Sigmoid colon (tissue), 7 donors: ENCODE measurements around the gene CFAP161. TPM values are rescaled to one million over a fixed set of nuclear protein-coding genes. Genes with fewer than 3 reads are reported as not detected.

Experiments
- DNase-seq: peaks from one replicate; pipeline ENCODE4 v3.0.0-alpha.2; 2019
- H3K27ac ChIP-seq, 4 donors: fragments of 200-600 bp; sonication (generic); one replicate each; pipeline ENCODE4 v1.5.1; 2016 to 2019; ENCODE audit warnings: mild to moderate bottlenecking in 1 of 4
- H3K27me3 ChIP-seq, 3 donors: fragments of 200-600 bp; sonication (generic); one replicate each; pipeline ENCODE4 v1.5.1; 2019; ENCODE audit warnings: mild to moderate bottlenecking in 1 of 3
- H3K36me3 ChIP-seq, 4 donors: fragments of 200-600 bp; sonication (generic); one replicate each; pipeline ENCODE4 v1.5.1; 2016 to 2019
- H3K4me1 ChIP-seq, 4 donors: fragments of 200-600 bp; sonication (generic); one replicate each; pipeline ENCODE4 v1.5.1; 2017 to 2019
- H3K4me3 ChIP-seq, 4 donors: fragments of 200-600 bp; sonication (generic); one replicate each; pipeline ENCODE4 v1.5.1; 2017 to 2019; ENCODE audit warnings: mild to moderate bottlenecking in 2 of 4, moderate library complexity in 1 of 4
- H3K9me3 ChIP-seq, 4 donors: fragments of 200-600 bp in 3 of 4; sonication (generic) in 3 of 4; one replicate each; pipeline versions ENCODE4 v1.5.1 to v1.6.1; 2013 to 2019
- EP300 ChIP-seq, 4 donors: sonication (generic); formaldehyde crosslinking; IDR thresholded peaks; one replicate each; pipeline ENCODE4 v1.6.1; 2017; ENCODE audit warnings: antibody characterized with exemption in 4 of 4
- POLR2A ChIP-seq, 2 donors: fragments of 450-650 bp; IDR thresholded peaks; one replicate each; pipeline ENCODE4 v1.6.1; 2016; ENCODE audit warnings: antibody characterized with exemption in 2 of 2, mild to moderate bottlenecking in 2 of 2, moderate library complexity in 2 of 2
- POLR2AphosphoS5 ChIP-seq, 4 donors: sonication (generic); formaldehyde crosslinking; IDR thresholded peaks; one replicate each; pipeline ENCODE4 v1.6.1; 2017; ENCODE audit warnings: antibody characterized with exemption in 4 of 4
- WGBS, 2 donors: extraction: QIAGEN DNeasy Blood & Tissue Kit; methylation state at CpG; one replicate each; pipeline ENCODE4 v1.1.7; 2013; 5-methylcytosine and 5-hydroxymethylcytosine counted together
- intact Hi-C: fragments of 100-400 bp; cut with DNase I; formaldehyde crosslinking; loops from one replicate; pipeline ENCODE4 v1.15.1; 2023
- polyA plus RNA-seq, 3 donors: library from polyadenylated mRNA; stranded (reverse); fragments of 200-250 nt; gene quantifications; one replicate each; pipeline ENCODE4 v1.2.3, GENCODE V29; 2013
- total RNA-seq, 4 donors: library from RNA; depleted of rRNA; stranded (reverse); fragments of >200 nt; gene quantifications; one replicate each; pipeline ENCODE4 v1.1.0, GENCODE V29; 2016
- TF ChIP-seq, protein P1 (sequence below), 4 experiments: fragments of 450-650 bp in 3 of 4; fragments of 200-600 bp in 1 of 4; IDR thresholded peaks; one replicate each; pipeline ENCODE4 v1.5.1; 2016 to 2019; ENCODE audit warnings: antibody characterized with exemption in 4 of 4, mild to moderate bottlenecking in 3 of 4, moderate library complexity in 2 of 4
- donor health status: healthy with polysubstance abuse.
- donor health status: Bipolar disorder and iron deficiency.
- donor health status: healthy.

The CFAP161 gene
- total and polyA plus RNA-seq, 7 donors, result 2.1 TPM; not detected in 6

DNA sequence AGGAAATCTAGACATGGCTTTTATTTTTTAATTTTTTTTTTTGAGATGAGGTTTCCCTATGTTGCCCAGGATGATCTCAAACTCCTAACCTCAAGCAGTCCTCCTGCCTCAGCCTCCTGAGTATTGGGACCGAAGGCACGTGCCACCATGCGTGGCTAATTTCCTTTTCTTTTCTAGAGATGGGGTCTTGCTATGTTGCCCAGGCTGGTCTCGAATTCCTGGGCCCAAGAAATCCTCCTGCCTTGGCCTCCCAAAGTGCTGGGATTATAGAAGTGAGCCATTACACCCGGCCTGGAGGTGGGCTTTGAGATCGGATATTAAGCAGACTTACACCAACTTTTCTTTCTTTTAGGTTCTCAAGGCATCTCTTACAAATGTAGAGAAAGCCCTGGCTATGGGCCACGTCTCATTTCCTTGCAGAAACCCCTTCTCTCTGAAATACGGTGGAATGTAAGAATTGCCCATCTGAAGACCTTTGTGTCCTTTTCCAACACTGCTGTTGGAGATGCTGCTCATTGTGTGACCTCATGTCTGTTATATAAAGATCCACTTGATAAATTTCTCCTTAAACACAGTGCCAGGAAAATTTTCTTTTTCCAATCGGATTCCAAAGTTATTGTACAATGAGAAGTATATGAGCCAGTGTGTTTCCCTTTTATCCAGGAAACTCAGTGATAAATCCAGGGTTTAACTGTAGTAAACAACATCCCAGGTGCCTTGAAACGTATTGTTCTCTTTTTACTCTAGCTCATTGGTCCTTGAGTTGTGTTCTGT, 36.8 kb upstream of the CFAP161 start:
- WGBS, 2 donors, result 67 to 80% methylated on average over 10 of the region's 10 CpGs
- H3K36me3 ChIP-seq, result no peaks in the 10 kb centered on the region
- no peak overlapping the region for H3K27ac ChIP-seq
- TF ChIP-seq POLR2A (IDR thresholded peaks at IDR 0.05) (no peak), EP300 (IDR thresholded peaks at IDR 0.05) (no peak), POLR2AphosphoS5 (IDR thresholded peaks at IDR 0.05) (no peak)
- TF ChIP-seq, protein P1, sequence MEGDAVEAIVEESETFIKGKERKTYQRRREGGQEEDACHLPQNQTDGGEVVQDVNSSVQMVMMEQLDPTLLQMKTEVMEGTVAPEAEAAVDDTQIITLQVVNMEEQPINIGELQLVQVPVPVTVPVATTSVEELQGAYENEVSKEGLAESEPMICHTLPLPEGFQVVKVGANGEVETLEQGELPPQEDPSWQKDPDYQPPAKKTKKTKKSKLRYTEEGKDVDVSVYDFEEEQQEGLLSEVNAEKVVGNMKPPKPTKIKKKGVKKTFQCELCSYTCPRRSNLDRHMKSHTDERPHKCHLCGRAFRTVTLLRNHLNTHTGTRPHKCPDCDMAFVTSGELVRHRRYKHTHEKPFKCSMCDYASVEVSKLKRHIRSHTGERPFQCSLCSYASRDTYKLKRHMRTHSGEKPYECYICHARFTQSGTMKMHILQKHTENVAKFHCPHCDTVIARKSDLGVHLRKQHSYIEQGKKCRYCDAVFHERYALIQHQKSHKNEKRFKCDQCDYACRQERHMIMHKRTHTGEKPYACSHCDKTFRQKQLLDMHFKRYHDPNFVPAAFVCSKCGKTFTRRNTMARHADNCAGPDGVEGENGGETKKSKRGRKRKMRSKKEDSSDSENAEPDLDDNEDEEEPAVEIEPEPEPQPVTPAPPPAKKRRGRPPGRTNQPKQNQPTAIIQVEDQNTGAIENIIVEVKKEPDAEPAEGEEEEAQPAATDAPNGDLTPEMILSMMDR (IDR thresholded peaks at IDR 0.05), result no peak
- no peaks in the 10 kb centered on the region for H3K9me3 ChIP-seq
- no peak overlapping the region for H3K4me3 ChIP-seq
- H3K27me3 ChIP-seq, result no peaks in the 10 kb centered on the region
- DNase-seq, result no peak
- H3K4me1 ChIP-seq, result peaks cover 0 to 7% (median 5%) of the 10 kb centered on the region in 4 donors
- intact Hi-C loops, result no loop called here

DNA sequence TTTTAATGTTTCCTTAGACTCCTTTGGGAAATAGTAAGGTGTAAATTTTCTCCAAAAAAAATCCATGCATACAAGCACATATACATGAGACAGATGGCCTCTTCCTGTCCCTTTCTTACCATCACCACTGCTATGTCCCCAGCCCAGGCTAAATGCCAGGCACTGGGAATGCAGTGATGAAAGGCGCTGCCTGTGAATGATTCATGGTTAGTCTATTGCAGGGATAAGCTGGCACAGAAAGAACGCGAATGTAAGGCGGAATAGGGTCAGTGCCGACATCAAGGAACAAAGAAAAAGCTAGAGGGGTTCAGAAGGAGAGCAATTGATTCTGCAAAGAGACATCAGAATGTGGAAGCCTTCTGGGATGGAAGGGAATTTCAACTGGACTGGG, 36.2 kb upstream of the CFAP161 start:
- TF ChIP-seq POLR2AphosphoS5 (IDR thresholded peaks at IDR 0.05), result no peak
- no peak for TF ChIP-seq EP300 (IDR thresholded peaks at IDR 0.05)
- TF ChIP-seq POLR2A (IDR thresholded peaks at IDR 0.05), result no peak
- TF ChIP-seq, protein P1 (IDR thresholded peaks at IDR 0.05), result no peak
- intact Hi-C loops, result no loop called here
- H3K9me3 ChIP-seq, result no peaks in the 10 kb centered on the region
- H3K36me3 ChIP-seq, result no peaks in the 10 kb centered on the region
- H3K4me3 ChIP-seq, result no peak overlapping the region
- H3K4me1 ChIP-seq, result peaks cover 0 to 1% (median 0%) of the 10 kb centered on the region in 4 donors
- WGBS, 2 donors, result 83 to 87% methylated on average over 5 of the region's 5 CpGs
- no peak for DNase-seq
- no peak overlapping the region for H3K27ac ChIP-seq
- H3K27me3 ChIP-seq, result no peaks in the 10 kb centered on the region

DNA sequence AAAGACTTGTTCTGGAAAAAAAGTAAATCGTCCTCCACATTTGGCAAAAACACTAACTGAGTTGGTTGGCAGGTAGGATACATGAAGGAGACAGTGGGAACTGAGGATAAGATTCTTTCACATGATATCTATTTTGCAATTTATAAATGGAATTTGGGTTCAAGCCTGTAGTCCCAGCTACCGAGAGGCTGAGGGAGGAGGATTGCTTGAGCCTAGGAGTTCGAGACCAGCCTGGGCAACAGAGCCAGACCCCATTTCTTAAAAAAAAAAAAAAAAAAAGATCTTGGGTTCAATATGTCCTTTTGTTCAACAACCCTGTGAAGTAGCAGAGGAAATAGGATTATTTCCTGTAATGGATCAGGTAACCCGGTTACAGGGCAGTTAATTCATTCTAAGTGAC, 35.7 kb upstream of the CFAP161 start:
- intact Hi-C loops, result no loop called here
- no peak for TF ChIP-seq POLR2AphosphoS5 (IDR thresholded peaks at IDR 0.05)
- TF ChIP-seq EP300 (IDR thresholded peaks at IDR 0.05), result no peak
- no peak for TF ChIP-seq POLR2A (IDR thresholded peaks at IDR 0.05)
- TF ChIP-seq, protein P1 (IDR thresholded peaks at IDR 0.05), result no peak
- WGBS, 2 donors, result 62 to 72% methylated on average over 4 of the region's 4 CpGs
- no peaks in the 10 kb centered on the region for H3K4me1 ChIP-seq
- no peak overlapping the region for H3K4me3 ChIP-seq
- H3K27ac ChIP-seq, result no peak overlapping the region
- H3K9me3 ChIP-seq, result no peaks in the 10 kb centered on the region
- no peaks in the 10 kb centered on the region for H3K36me3 ChIP-seq
- no peaks in the 10 kb centered on the region for H3K27me3 ChIP-seq
- no peak for DNase-seq

DNA sequence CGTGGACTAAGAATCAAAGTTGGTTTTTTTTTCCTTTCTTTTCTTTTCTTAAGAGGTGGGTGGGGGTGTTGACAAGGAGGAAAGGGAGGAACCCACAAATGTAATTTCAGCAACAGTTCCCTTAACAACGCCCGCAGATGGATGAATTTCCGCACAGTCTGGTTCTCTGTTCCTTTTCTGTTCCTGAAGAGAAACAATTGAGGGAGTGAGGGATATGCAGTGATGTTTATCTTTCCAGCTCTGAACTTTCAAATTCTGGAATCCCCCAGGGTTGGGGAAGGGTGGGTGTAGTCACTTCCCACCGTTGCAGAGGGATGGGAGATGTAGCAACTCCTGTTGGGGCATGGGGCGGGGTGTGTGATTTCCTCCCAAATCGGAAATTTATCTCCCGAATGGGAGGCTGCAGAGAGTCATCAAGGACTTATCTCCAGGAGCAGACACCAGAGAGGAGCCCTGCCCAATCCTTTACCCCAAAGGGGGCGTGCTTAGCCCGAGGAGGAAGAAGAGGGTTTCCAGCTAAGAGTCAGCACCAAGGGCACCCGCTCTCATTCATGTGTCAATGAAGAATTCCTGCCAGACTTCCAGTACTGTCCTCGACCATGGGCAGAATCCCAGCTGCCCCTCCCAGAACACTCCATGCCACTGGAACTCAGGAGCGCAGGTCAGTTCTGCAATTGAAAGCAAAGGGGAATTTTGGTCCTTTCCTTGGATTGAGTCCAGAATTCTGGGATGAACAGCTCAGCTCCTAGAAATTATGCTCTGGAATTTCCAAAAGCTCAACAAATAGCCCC, 35.0 kb upstream of the CFAP161 start:
- Histone ChIP-seq H3K27me3 (no peaks in the 10 kb centered on the region), H3K4me1 (no peaks in the 10 kb centered on the region), H3K36me3 (no peaks in the 10 kb centered on the region), H3K27ac (no peak overlapping the region), H3K9me3 (no peaks in the 10 kb centered on the region), H3K4me3 (no peak overlapping the region)
- intact Hi-C loops, result no loop called here
- DNase-seq, result peak; percentile 68
- 29 to 35% methylated on average over 13 of the region's 13 CpGs for WGBS, 2 donors
- TF ChIP-seq, protein P1 (IDR thresholded peaks at IDR 0.05), result no peak
- TF ChIP-seq POLR2AphosphoS5 (IDR thresholded peaks at IDR 0.05) (no peak), EP300 (IDR thresholded peaks at IDR 0.05) (no peak), POLR2A (IDR thresholded peaks at IDR 0.05) (no peak)
